ENCODE data around the gene HBEGF.

HBEGF gene

GRCh38 chr5:140296289-140296688 is 50.1 kb downstream of the HBEGF start:
- H3K4me3 ChIP-seq (ENCODE audit: low read length) = no peak overlapping the region
- peaks cover 18% of the 10 kb centered on the region for H3K36me3 ChIP-seq (ENCODE audit: control insufficient read depth, low read depth, low read length)
- no peak overlapping the region for H3K9ac ChIP-seq (ENCODE audit: low read length)
- no peaks in the 10 kb centered on the region for H3K4me1 ChIP-seq (ENCODE audit: control insufficient read depth, low read depth, low read length)
- no peak overlapping the region for H3K27ac ChIP-seq (ENCODE audit: low read length)
- no peaks in the 10 kb centered on the region for H3K27me3 ChIP-seq (ENCODE audit: control insufficient read depth, insufficient read depth, low read length)
- H3K9me3 ChIP-seq (ENCODE audit: control insufficient read depth, low read depth, low read length) = no peaks in the 10 kb centered on the region

GRCh38 chr5:140295414-140295813 is 51.0 kb downstream of the HBEGF start:
- no peak overlapping the region for H3K9ac ChIP-seq (ENCODE audit: low read length)
- no peak overlapping the region for H3K27ac ChIP-seq (ENCODE audit: low read length)
- H3K4me3 ChIP-seq (ENCODE audit: low read length) = no peak overlapping the region
- H3K4me1 ChIP-seq (ENCODE audit: control insufficient read depth, low read depth, low read length) = no peaks in the 10 kb centered on the region
- H3K9me3 ChIP-seq (ENCODE audit: control insufficient read depth, low read depth, low read length) = no peaks in the 10 kb centered on the region
- peaks cover 15% of the 10 kb centered on the region for H3K36me3 ChIP-seq (ENCODE audit: control insufficient read depth, low read depth, low read length)
- H3K27me3 ChIP-seq (ENCODE audit: control insufficient read depth, insufficient read depth, low read length) = no peaks in the 10 kb centered on the region

GRCh38 chr5:140294753-140295152 is 51.6 kb downstream of the HBEGF start:
- Histone ChIP-seq H3K9ac (ENCODE audit: low read length) (no peak overlapping the region), H3K27me3 (ENCODE audit: control insufficient read depth, insufficient read depth, low read length) (no peaks in the 10 kb centered on the region), H3K27ac (ENCODE audit: low read length) (no peak overlapping the region), H3K36me3 (ENCODE audit: control insufficient read depth, low read depth, low read length) (peaks cover 10% of the 10 kb centered on the region), H3K9me3 (ENCODE audit: control insufficient read depth, low read depth, low read length) (no peaks in the 10 kb centered on the region), H3K4me3 (ENCODE audit: low read length) (no peak overlapping the region), H3K4me1 (ENCODE audit: control insufficient read depth, low read depth, low read length) (no peaks in the 10 kb centered on the region)

- H3K27me3 ChIP-seq (ENCODE audit: control insufficient read depth, insufficient read depth, low read length) = no peaks in the 10 kb centered on the region
- H3K4me3 ChIP-seq (ENCODE audit: low read length) = no peak overlapping the region
- H3K4me1 ChIP-seq (ENCODE audit: control insufficient read depth, low read depth, low read length) = no peaks in the 10 kb centered on the region
- no peak overlapping the region for H3K9ac ChIP-seq (ENCODE audit: low read length)
- H3K9me3 ChIP-seq (ENCODE audit: control insufficient read depth, low read depth, low read length) = no peaks in the 10 kb centered on the region
- no peak overlapping the region for H3K27ac ChIP-seq (ENCODE audit: low read length)
- peaks cover 7% of the 10 kb centered on the region for H3K36me3 ChIP-seq (ENCODE audit: control insufficient read depth, low read depth, low read length)
Observed at GRCh38 chr5:140293849-140294100, 52.6 kb downstream of the HBEGF start.

GRCh38 chr5:140293091-140293848 is 53.1 kb downstream of the HBEGF start:
- Histone ChIP-seq H3K9ac (ENCODE audit: low read length) (no peak overlapping the region), H3K4me1 (ENCODE audit: control insufficient read depth, low read depth, low read length) (no peaks in the 10 kb centered on the region), H3K36me3 (ENCODE audit: control insufficient read depth, low read depth, low read length) (peaks cover 3% of the 10 kb centered on the region), H3K27ac (ENCODE audit: low read length) (no peak overlapping the region), H3K27me3 (ENCODE audit: control insufficient read depth, insufficient read depth, low read length) (no peaks in the 10 kb centered on the region), H3K4me3 (ENCODE audit: low read length) (no peak overlapping the region), H3K9me3 (ENCODE audit: control insufficient read depth, low read depth, low read length) (no peaks in the 10 kb centered on the region)

GRCh38 chr5:140292212-140293036 is 54.0 kb downstream of the HBEGF start:
- Histone ChIP-seq H3K9me3 (ENCODE audit: control insufficient read depth, low read depth, low read length) (no peaks in the 10 kb centered on the region), H3K36me3 (ENCODE audit: control insufficient read depth, low read depth, low read length) (no peaks in the 10 kb centered on the region), H3K27me3 (ENCODE audit: control insufficient read depth, insufficient read depth, low read length) (no peaks in the 10 kb centered on the region), H3K27ac (ENCODE audit: low read length) (no peak overlapping the region), H3K4me1 (ENCODE audit: control insufficient read depth, low read depth, low read length) (no peaks in the 10 kb centered on the region), H3K9ac (ENCODE audit: low read length) (no peak overlapping the region), H3K4me3 (ENCODE audit: low read length) (no peak overlapping the region)

- Histone ChIP-seq H3K4me3 (ENCODE audit: low read length) (no peak overlapping the region), H3K36me3 (ENCODE audit: control insufficient read depth, low read depth, low read length) (no peaks in the 10 kb centered on the region), H3K9me3 (ENCODE audit: control insufficient read depth, low read depth, low read length) (no peaks in the 10 kb centered on the region), H3K4me1 (ENCODE audit: control insufficient read depth, low read depth, low read length) (no peaks in the 10 kb centered on the region), H3K27me3 (ENCODE audit: control insufficient read depth, insufficient read depth, low read length) (no peaks in the 10 kb centered on the region), H3K27ac (ENCODE audit: low read length) (no peak overlapping the region), H3K9ac (ENCODE audit: low read length) (no peak overlapping the region)
Observed at GRCh38 chr5:140287801-140288521, 58.4 kb downstream of the HBEGF start.

- no peaks in the 10 kb centered on the region for H3K9me3 ChIP-seq (ENCODE audit: control insufficient read depth, low read depth, low read length)
- no peak overlapping the region for H3K27ac ChIP-seq (ENCODE audit: low read length)
- H3K36me3 ChIP-seq (ENCODE audit: control insufficient read depth, low read depth, low read length) = no peaks in the 10 kb centered on the region
- no peak overlapping the region for H3K9ac ChIP-seq (ENCODE audit: low read length)
- no peak overlapping the region for H3K4me3 ChIP-seq (ENCODE audit: low read length)
- no peaks in the 10 kb centered on the region for H3K4me1 ChIP-seq (ENCODE audit: control insufficient read depth, low read depth, low read length)
- H3K27me3 ChIP-seq (ENCODE audit: control insufficient read depth, insufficient read depth, low read length) = no peaks in the 10 kb centered on the region
Observed at GRCh38 chr5:140286424-140286823, 60.0 kb downstream of the HBEGF start.

- Histone ChIP-seq H3K9me3 (ENCODE audit: control insufficient read depth, low read depth, low read length) (no peaks in the 10 kb centered on the region), H3K9ac (ENCODE audit: low read length) (no peak overlapping the region), H3K4me3 (ENCODE audit: low read length) (no peak overlapping the region), H3K27me3 (ENCODE audit: control insufficient read depth, insufficient read depth, low read length) (no peaks in the 10 kb centered on the region), H3K36me3 (ENCODE audit: control insufficient read depth, low read depth, low read length) (no peaks in the 10 kb centered on the region), H3K27ac (ENCODE audit: low read length) (no peak overlapping the region), H3K4me1 (ENCODE audit: control insufficient read depth, low read depth, low read length) (no peaks in the 10 kb centered on the region)
Observed at GRCh38 chr5:140284013-140284412, 62.4 kb downstream of the HBEGF start.

Measured in iPS-18a (cell line).